ENCODE data around the gene TOR1AIP2.

GRCh38 chr1:179876300-179876715 is 1.3 kb downstream of the TOR1AIP2 start:
- TF ChIP-seq CTCF (IDR thresholded peaks at IDR 0.05; ENCODE audit: low read length), result no peak
- TF ChIP-seq EZH2 (IDR thresholded peaks at IDR 0.05; ENCODE audit: borderline replicate concordance, low read length), result no peak

Measured in OCI-LY1 (cell line).